GM23338 (cell line): Measurements from ENCODE around the gene GLS.

ENCODE experiments used
- CREB1 ChIP-seq: fragments of 250-450 bp; sonication (Bioruptor Pico); IDR thresholded peaks from 2 replicates; pipeline ENCODE4 v1.5.0; 2020; ENCODE audit warnings: low read depth, mild to moderate bottlenecking, moderate library complexity
- EZH2 ChIP-seq: fragments of 200-600 bp; sonication (generic); IDR thresholded peaks from one replicate; pipeline ENCODE4 v1.8.0; 2017; ENCODE audit warnings: antibody characterized with exemption, mild to moderate bottlenecking, low read depth; ENCODE audit not compliant: unreplicated experiment
- EZH2phosphoT487 ChIP-seq: fragments of 200-600 bp; sonication (generic); IDR thresholded peaks from one replicate; pipeline ENCODE4 v1.8.1; 2018; ENCODE audit warnings: antibody characterized with exemption; ENCODE audit not compliant: unreplicated experiment
- POLR2AphosphoS5 ChIP-seq: IDR thresholded peaks from 2 replicates; pipeline ENCODE4 v1.6.1; 2016; ENCODE audit warnings: antibody characterized with exemption, low read depth
- ZNF331 ChIP-seq: fragments of 250-450 bp; sonication (Bioruptor Pico); IDR thresholded peaks from 2 replicates; pipeline ENCODE4 v1.5.0; 2020; ENCODE audit warnings: low read depth, mild to moderate bottlenecking, moderate library complexity
- TF ChIP-seq, protein P1 (sequence below), 2 experiments: fragments of 200-600 bp in 1 of 2; sonication (generic) in 1 of 2; conservative IDR thresholded peaks; 2 replicates each; pipeline versions ENCODE4 v1.5.1 to v1.6.1; 2016 to 2017; ENCODE audit warnings: antibody characterized with exemption in 2 of 2, low read depth in 2 of 2, mild to moderate bottlenecking in 2 of 2, moderate library complexity in 1 of 2
- TF ChIP-seq, protein P2 (sequence below): IDR thresholded peaks from one replicate; pipeline ENCODE4 v1.6.1; 2018; ENCODE audit warnings: antibody characterized with exemption; ENCODE audit not compliant: unreplicated experiment
- TF ChIP-seq, protein P3 (sequence below): IDR thresholded peaks from 2 replicates; pipeline ENCODE4 v1.6.1; 2016; ENCODE audit warnings: antibody characterized with exemption

DNA sequence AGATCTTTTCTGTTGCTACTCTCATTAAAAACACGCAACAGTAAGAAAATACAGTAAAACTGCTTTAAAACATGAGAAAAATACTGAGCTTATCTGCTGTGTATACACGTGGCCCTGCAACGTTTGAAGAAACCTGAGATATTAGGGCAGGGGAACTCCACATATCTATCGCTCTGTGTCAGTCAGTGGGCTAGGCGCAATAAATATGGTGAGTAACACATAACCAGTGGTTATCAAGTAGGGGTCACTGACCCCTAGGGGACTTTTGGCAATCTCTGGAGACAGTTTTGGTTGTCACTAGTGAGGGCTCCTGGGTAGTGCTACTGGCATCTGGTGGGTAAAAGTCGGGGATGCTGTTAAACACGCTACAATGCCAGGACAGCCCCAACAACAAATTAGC lies 118.4 kb downstream of the GLS start:
- no peak for TF ChIP-seq EZH2
- TF ChIP-seq, protein P1, sequence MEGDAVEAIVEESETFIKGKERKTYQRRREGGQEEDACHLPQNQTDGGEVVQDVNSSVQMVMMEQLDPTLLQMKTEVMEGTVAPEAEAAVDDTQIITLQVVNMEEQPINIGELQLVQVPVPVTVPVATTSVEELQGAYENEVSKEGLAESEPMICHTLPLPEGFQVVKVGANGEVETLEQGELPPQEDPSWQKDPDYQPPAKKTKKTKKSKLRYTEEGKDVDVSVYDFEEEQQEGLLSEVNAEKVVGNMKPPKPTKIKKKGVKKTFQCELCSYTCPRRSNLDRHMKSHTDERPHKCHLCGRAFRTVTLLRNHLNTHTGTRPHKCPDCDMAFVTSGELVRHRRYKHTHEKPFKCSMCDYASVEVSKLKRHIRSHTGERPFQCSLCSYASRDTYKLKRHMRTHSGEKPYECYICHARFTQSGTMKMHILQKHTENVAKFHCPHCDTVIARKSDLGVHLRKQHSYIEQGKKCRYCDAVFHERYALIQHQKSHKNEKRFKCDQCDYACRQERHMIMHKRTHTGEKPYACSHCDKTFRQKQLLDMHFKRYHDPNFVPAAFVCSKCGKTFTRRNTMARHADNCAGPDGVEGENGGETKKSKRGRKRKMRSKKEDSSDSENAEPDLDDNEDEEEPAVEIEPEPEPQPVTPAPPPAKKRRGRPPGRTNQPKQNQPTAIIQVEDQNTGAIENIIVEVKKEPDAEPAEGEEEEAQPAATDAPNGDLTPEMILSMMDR (conservative IDR thresholded peaks at IDR 0.05; ENCODE audit: low read depth in 2 of 2) = no peak
- no peak for TF ChIP-seq POLR2AphosphoS5
- TF ChIP-seq CREB1 (CRISPR knock-in tag) = no peak
- TF ChIP-seq, protein P2, sequence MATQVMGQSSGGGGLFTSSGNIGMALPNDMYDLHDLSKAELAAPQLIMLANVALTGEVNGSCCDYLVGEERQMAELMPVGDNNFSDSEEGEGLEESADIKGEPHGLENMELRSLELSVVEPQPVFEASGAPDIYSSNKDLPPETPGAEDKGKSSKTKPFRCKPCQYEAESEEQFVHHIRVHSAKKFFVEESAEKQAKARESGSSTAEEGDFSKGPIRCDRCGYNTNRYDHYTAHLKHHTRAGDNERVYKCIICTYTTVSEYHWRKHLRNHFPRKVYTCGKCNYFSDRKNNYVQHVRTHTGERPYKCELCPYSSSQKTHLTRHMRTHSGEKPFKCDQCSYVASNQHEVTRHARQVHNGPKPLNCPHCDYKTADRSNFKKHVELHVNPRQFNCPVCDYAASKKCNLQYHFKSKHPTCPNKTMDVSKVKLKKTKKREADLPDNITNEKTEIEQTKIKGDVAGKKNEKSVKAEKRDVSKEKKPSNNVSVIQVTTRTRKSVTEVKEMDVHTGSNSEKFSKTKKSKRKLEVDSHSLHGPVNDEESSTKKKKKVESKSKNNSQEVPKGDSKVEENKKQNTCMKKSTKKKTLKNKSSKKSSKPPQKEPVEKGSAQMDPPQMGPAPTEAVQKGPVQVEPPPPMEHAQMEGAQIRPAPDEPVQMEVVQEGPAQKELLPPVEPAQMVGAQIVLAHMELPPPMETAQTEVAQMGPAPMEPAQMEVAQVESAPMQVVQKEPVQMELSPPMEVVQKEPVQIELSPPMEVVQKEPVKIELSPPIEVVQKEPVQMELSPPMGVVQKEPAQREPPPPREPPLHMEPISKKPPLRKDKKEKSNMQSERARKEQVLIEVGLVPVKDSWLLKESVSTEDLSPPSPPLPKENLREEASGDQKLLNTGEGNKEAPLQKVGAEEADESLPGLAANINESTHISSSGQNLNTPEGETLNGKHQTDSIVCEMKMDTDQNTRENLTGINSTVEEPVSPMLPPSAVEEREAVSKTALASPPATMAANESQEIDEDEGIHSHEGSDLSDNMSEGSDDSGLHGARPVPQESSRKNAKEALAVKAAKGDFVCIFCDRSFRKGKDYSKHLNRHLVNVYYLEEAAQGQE = no peak
- no peak for TF ChIP-seq EZH2phosphoT487
- TF ChIP-seq, protein P3, sequence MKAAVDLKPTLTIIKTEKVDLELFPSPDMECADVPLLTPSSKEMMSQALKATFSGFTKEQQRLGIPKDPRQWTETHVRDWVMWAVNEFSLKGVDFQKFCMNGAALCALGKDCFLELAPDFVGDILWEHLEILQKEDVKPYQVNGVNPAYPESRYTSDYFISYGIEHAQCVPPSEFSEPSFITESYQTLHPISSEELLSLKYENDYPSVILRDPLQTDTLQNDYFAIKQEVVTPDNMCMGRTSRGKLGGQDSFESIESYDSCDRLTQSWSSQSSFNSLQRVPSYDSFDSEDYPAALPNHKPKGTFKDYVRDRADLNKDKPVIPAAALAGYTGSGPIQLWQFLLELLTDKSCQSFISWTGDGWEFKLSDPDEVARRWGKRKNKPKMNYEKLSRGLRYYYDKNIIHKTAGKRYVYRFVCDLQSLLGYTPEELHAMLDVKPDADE = no peak
- TF ChIP-seq ZNF331 (CRISPR knock-in tag) = no peak
